ENCODE data around the gene YRDC. TPM values are rescaled to one million over a fixed set of nuclear protein-coding genes. Genes with fewer than 3 reads are reported as not detected.
A peak's percentile ranks its signal among the peaks of the same experiment; 100 is the strongest.

YRDC gene
- total and polyA plus RNA-seq, 4 donors, result 4.4 to 9.8 (median 9.4) TPM

DNA sequence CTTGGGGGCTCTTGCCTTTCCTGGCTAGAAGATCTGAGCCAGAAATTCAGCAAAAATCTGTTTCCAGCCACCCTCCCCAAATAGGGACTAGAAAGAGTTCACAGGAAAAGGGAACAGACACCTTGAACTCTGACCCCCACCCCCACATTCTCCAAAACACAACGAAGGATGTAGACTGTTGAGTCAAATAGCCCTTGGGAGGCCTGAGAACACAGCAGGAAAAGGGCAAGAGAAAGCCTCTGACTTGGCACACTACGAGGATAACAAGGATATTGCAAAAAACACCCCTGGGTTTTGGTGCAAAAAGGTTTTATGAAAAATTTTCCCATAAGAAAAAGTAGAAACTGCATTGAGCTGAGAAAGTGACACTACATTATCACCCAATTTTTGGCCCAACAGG is 1.9 kb upstream of the YRDC start:
- TF ChIP-seq, protein P1, sequence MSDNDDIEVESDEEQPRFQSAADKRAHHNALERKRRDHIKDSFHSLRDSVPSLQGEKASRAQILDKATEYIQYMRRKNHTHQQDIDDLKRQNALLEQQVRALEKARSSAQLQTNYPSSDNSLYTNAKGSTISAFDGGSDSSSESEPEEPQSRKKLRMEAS (IDR thresholded peaks at IDR 0.05), result no peak
- TF ChIP-seq GABPA (IDR thresholded peaks at IDR 0.05 in 1 of 2, conservative IDR thresholded peaks at IDR 0.05 in 1 of 2), result no peak
- no peak for TF ChIP-seq SP1 (IDR thresholded peaks at IDR 0.05)
- TF ChIP-seq, protein P2, sequence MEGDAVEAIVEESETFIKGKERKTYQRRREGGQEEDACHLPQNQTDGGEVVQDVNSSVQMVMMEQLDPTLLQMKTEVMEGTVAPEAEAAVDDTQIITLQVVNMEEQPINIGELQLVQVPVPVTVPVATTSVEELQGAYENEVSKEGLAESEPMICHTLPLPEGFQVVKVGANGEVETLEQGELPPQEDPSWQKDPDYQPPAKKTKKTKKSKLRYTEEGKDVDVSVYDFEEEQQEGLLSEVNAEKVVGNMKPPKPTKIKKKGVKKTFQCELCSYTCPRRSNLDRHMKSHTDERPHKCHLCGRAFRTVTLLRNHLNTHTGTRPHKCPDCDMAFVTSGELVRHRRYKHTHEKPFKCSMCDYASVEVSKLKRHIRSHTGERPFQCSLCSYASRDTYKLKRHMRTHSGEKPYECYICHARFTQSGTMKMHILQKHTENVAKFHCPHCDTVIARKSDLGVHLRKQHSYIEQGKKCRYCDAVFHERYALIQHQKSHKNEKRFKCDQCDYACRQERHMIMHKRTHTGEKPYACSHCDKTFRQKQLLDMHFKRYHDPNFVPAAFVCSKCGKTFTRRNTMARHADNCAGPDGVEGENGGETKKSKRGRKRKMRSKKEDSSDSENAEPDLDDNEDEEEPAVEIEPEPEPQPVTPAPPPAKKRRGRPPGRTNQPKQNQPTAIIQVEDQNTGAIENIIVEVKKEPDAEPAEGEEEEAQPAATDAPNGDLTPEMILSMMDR (IDR thresholded peaks at IDR 0.05; ENCODE audit: low read depth, low read length, missing input control), result no peak
- no peak for TF ChIP-seq HNF4A (conservative IDR thresholded peaks at IDR 0.05)
- TF ChIP-seq EGR1 (IDR thresholded peaks at IDR 0.05; ENCODE audit: low read depth in 2 of 2), result no peak
- Histone ChIP-seq H3K36me3 (ENCODE audit: control insufficient read depth in 4 of 4, insufficient read depth in 3 of 4, low read depth in 1 of 4, low read length in 3 of 4) (peaks cover 2 to 21% (median 12%) of the 10 kb centered on the region in 4 donors), H3K9me3 (ENCODE audit: control insufficient read depth in 4 of 4, low read length in 3 of 4) (no peaks in the 10 kb centered on the region), H3K27ac (ENCODE audit: low read depth in 1 of 2, low read length in 2 of 2) (no peak overlapping the region), H3K9ac (ENCODE audit: low read depth in 1 of 2, low read length in 2 of 2) (no peak overlapping the region), H3K4me1 (ENCODE audit: control insufficient read depth in 4 of 4, insufficient read depth in 4 of 4, low read length in 3 of 4) (peaks cover 6 to 24% (median 20%) of the 10 kb centered on the region in 4 donors), H3K27me3 (ENCODE audit: control insufficient read depth in 4 of 4, insufficient read depth in 4 of 4, low read length in 3 of 4) (no peaks in the 10 kb centered on the region), H3K4me3 (ENCODE audit: low read depth in 1 of 3, low read length in 3 of 3) (no peak overlapping the region)
- DNase-seq (ENCODE audit: low spot score), result no peak
- 49% methylated on average over 2 of the region's 2 CpGs for WGBS

DNA sequence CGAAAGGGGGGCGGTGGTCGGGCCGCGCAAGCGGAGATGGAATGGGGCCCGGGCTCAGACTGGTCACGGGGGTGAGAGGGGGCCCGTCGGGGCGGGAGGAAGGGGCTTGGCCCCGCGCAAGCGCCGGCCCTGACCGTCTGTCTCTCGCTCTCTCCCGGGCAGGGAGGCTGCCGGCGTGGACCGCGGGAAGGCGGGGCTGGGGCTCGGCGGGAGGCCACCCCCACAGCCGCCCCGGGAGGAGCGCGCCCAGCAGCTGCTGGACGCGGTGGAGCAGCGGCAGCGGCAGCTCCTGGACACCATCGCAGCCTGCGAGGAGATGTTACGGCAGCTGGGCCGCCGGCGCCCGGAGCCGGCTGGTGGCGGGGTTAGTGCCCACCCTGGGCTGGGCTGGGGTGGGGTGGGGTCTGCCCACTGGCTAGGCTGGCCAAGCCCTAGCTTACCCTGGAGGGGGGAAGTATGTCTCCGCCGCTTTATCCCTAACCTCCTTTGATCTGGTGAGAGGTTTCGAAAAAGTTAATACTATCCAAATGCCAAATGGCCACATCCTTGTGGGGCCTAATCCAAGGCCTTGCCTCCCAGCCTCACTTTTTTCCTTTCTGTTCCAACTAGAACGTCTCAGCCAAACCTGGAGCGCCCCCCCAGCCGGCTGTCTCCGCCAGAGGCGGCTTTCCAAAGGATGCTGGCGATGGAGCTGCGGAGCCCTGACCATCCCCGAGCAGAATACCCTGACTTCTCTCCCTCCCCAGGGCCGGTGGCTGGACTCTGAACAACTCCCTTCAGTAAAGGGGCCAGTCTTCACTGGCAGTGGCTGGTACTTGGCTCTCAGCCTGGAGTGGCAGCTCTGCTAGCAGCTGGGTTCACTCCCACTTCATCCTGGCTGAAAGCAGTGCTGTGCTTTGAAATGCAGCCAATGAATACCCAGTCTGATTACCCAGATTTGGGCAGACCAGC is 636 bp upstream of the YRDC start:
- Histone ChIP-seq H3K9me3 (ENCODE audit: control insufficient read depth in 4 of 4, low read length in 3 of 4) (no peaks in the 10 kb centered on the region), H3K9ac (ENCODE audit: low read depth in 1 of 2, low read length in 2 of 2) (peak overlapping the region; percentile 42 to 60), H3K36me3 (ENCODE audit: control insufficient read depth in 4 of 4, insufficient read depth in 3 of 4, low read depth in 1 of 4, low read length in 3 of 4) (peaks cover 5 to 25% (median 20%) of the 10 kb centered on the region in 4 donors), H3K4me1 (ENCODE audit: control insufficient read depth in 4 of 4, insufficient read depth in 4 of 4, low read length in 3 of 4) (peaks cover 6 to 24% (median 20%) of the 10 kb centered on the region in 4 donors), H3K27me3 (ENCODE audit: control insufficient read depth in 4 of 4, insufficient read depth in 4 of 4, low read length in 3 of 4) (no peaks in the 10 kb centered on the region), H3K4me3 (ENCODE audit: low read depth in 1 of 3, low read length in 3 of 3) (peak overlapping the region; percentile 61 to 90 (median 86)), H3K27ac (ENCODE audit: low read depth in 1 of 2, low read length in 2 of 2) (peak overlapping the region; percentile 75 to 84)
- TF ChIP-seq SP1 (IDR thresholded peaks at IDR 0.05) (peak; percentile 36), EGR1 (IDR thresholded peaks at IDR 0.05; ENCODE audit: low read depth in 2 of 2) (no peak), JUND (IDR thresholded peaks at IDR 0.05) (no peak), NR2F2 (IDR thresholded peaks at IDR 0.05) (no peak), RAD21 (IDR thresholded peaks at IDR 0.05) (peak; percentile 8 to 26), GABPA (IDR thresholded peaks at IDR 0.05 in 1 of 2, conservative IDR thresholded peaks at IDR 0.05 in 1 of 2) (peak in 1 of 2 donors; percentile 59), RXRA (IDR thresholded peaks at IDR 0.05) (peak; percentile 23 to 35), FOXA2 (IDR thresholded peaks at IDR 0.05) (no peak), FOXA1 (IDR thresholded peaks at IDR 0.05) (no peak), YY1 (IDR thresholded peaks at IDR 0.05) (peak; percentile 50), HNF4A (conservative IDR thresholded peaks at IDR 0.05) (peak; percentile 50 to 51), TAF1 (conservative IDR thresholded peaks at IDR 0.05) (peak; percentile 61), HNF4G (IDR thresholded peaks at IDR 0.05) (no peak)
- TF ChIP-seq, protein P1 (IDR thresholded peaks at IDR 0.05), result no peak
- TF ChIP-seq, protein P2 (IDR thresholded peaks at IDR 0.05; ENCODE audit: low read depth, low read length, missing input control), result no peak
- TF ChIP-seq, protein P3, sequence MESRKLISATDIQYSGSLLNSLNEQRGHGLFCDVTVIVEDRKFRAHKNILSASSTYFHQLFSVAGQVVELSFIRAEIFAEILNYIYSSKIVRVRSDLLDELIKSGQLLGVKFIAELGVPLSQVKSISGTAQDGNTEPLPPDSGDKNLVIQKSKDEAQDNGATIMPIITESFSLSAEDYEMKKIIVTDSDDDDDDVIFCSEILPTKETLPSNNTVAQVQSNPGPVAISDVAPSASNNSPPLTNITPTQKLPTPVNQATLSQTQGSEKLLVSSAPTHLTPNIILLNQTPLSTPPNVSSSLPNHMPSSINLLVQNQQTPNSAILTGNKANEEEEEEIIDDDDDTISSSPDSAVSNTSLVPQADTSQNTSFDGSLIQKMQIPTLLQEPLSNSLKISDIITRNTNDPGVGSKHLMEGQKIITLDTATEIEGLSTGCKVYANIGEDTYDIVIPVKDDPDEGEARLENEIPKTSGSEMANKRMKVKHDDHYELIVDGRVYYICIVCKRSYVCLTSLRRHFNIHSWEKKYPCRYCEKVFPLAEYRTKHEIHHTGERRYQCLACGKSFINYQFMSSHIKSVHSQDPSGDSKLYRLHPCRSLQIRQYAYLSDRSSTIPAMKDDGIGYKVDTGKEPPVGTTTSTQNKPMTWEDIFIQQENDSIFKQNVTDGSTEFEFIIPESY (IDR thresholded peaks at IDR 0.05), result no peak
- TF ChIP-seq, protein P4, sequence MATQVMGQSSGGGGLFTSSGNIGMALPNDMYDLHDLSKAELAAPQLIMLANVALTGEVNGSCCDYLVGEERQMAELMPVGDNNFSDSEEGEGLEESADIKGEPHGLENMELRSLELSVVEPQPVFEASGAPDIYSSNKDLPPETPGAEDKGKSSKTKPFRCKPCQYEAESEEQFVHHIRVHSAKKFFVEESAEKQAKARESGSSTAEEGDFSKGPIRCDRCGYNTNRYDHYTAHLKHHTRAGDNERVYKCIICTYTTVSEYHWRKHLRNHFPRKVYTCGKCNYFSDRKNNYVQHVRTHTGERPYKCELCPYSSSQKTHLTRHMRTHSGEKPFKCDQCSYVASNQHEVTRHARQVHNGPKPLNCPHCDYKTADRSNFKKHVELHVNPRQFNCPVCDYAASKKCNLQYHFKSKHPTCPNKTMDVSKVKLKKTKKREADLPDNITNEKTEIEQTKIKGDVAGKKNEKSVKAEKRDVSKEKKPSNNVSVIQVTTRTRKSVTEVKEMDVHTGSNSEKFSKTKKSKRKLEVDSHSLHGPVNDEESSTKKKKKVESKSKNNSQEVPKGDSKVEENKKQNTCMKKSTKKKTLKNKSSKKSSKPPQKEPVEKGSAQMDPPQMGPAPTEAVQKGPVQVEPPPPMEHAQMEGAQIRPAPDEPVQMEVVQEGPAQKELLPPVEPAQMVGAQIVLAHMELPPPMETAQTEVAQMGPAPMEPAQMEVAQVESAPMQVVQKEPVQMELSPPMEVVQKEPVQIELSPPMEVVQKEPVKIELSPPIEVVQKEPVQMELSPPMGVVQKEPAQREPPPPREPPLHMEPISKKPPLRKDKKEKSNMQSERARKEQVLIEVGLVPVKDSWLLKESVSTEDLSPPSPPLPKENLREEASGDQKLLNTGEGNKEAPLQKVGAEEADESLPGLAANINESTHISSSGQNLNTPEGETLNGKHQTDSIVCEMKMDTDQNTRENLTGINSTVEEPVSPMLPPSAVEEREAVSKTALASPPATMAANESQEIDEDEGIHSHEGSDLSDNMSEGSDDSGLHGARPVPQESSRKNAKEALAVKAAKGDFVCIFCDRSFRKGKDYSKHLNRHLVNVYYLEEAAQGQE (IDR thresholded peaks at IDR 0.05), result peak; percentile 68
- TF ChIP-seq, protein P5, sequence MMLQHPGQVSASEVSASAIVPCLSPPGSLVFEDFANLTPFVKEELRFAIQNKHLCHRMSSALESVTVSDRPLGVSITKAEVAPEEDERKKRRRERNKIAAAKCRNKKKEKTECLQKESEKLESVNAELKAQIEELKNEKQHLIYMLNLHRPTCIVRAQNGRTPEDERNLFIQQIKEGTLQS (IDR thresholded peaks at IDR 0.05), result no peak
- 2% methylated on average over 54 of the region's 54 CpGs for WGBS
- DNase-seq (ENCODE audit: low spot score), result no peak
